HCT116 (cell line): ENCODE measurements around the gene PLEKHJ1. TPM values are rescaled to one million over a fixed set of nuclear protein-coding genes. Genes with fewer than 3 reads are reported as not detected.

Source experiments
- ATAC-seq: fragments of 200-7000 bp; cut with Tn5 transposase; 2 replicates; pipeline ENCODE4 v1.9.1; 2020; ENCODE audit warnings: mild to moderate bottlenecking, moderate library complexity
- BruUV-seq: library from RNA; stranded (reverse); fragments of 400-500 nt; replicated peaks from 2 replicates; lab custom pipeline; 2021; lab: Mats Ljungman, UMichigan
- CTCF ChIA-PET: fragments of 300-600 bp; sonication (Branson Sonifier 250); formaldehyde crosslinking; loops from one replicate; lab custom pipeline; 2021; ENCODE audit warnings: antibody characterized with exemption; lab: Charles Lee
- POLR2A ChIA-PET: fragments of 300-600, 350-600 bp; sonication (Branson Sonifier 250); formaldehyde crosslinking; loops from one replicate; lab custom pipeline; 2021; ENCODE audit warnings: antibody characterized with exemption; lab: Charles Lee
- RAD21 ChIA-PET, 2 experiments: fragments of 300-600 bp; sonication (Branson Sonifier 250); formaldehyde crosslinking; loops; one replicate each; lab custom pipeline; 2023; ENCODE audit warnings: low total read pairs in 2 of 2; ENCODE audit not compliant: uncharacterized antibody in 2 of 2, unreplicated experiment in 2 of 2, low non-redundant PET in 1 of 2; lab: Charles Lee
- DNase-seq: peaks from one replicate; pipeline ENCODE4 v3.0.0-alpha.2; 2010; ENCODE audit warnings: low read depth, low spot score
- H2AFZ ChIP-seq: fragments of 200-600 bp; shearing (Covaris generic), sonication (generic); 2 replicates; pipeline ENCODE4 v1.6.1; 2017; ENCODE audit warnings: low read depth, mixed run types, mixed read lengths, antibody characterized with exemption, low read length; ENCODE audit not compliant: poor library complexity, severe bottlenecking
- H3K27ac ChIP-seq: 2 replicates; pipeline ENCODE4 v1.5.1; 2012; ENCODE audit warnings: low read depth, low read length
- H3K27me3 ChIP-seq: fragments of 200-600 bp; sonication (generic); 2 replicates; pipeline ENCODE4 v1.6.1; 2016; ENCODE audit warnings: mixed run types, low read length, mixed read lengths; ENCODE audit not compliant: insufficient read depth
- H3K36me3 ChIP-seq, 2 experiments: fragments of 200-500 bp in 1 of 2; fragments of 200-600 bp in 1 of 2; sonication (Bioruptor generic) in 1 of 2; sonication (generic) in 1 of 2; 2 replicates each; pipeline versions ENCODE4 v1.5.1 to v1.6.1; 2014 to 2016; ENCODE audit warnings: low read length in 2 of 2, inconsistent platforms in 1 of 2, mixed read lengths in 1 of 2, mixed run types in 1 of 2; ENCODE audit not compliant: insufficient read depth in 2 of 2, control insufficient read depth in 1 of 2
- H3K4me1 ChIP-seq, 2 experiments: fragments of 200-600 bp in 1 of 2; sonication (generic) in 1 of 2; 2 replicates each; pipeline versions ENCODE4 v1.5.1 to v1.6.1; 2012 to 2017; ENCODE audit warnings: low read length in 2 of 2, inconsistent platforms in 1 of 2, mild to moderate bottlenecking in 1 of 2, mixed read lengths in 1 of 2, mixed run types in 1 of 2, moderate library complexity in 1 of 2; ENCODE audit not compliant: insufficient read depth in 2 of 2, control insufficient read depth in 1 of 2
- H3K4me2 ChIP-seq: fragments of 200-600 bp; sonication (generic); 2 replicates; pipeline ENCODE4 v1.6.1; 2017; ENCODE audit warnings: mixed run types, low read length, mixed read lengths
- H3K4me3 ChIP-seq, 2 experiments: fragments of 200-600 bp in 1 of 2; sonication (generic) in 1 of 2; replicated peaks in 1 of 2; 2 replicates each; pipeline ENCODE4 v1.5.1; 2011 to 2016; ENCODE audit warnings: low read length in 2 of 2, control low read depth in 1 of 2, low read depth in 1 of 2, mild to moderate bottlenecking in 1 of 2, mixed read lengths in 1 of 2, mixed run types in 1 of 2
- H3K79me2 ChIP-seq: fragments of 200-600 bp; sonication (generic); 2 replicates; pipeline ENCODE4 v1.6.1; 2017; ENCODE audit warnings: mild to moderate bottlenecking, mixed run types, low read length, moderate library complexity, mixed read lengths; ENCODE audit not compliant: insufficient read depth
- H3K9ac ChIP-seq: fragments of 200-600 bp; sonication (generic); 2 replicates; pipeline ENCODE4 v1.6.1; 2016; ENCODE audit warnings: low read length, mixed read lengths
- H3K9me2 ChIP-seq: fragments of 200-600 bp; sonication (generic), shearing (Covaris generic); 2 replicates; pipeline ENCODE4 v1.6.1; 2017; ENCODE audit warnings: mixed run types, mild to moderate bottlenecking, moderate library complexity; ENCODE audit not compliant: insufficient read depth
- H3K9me3 ChIP-seq, 2 experiments: fragments of 200-500 bp in 1 of 2; fragments of 200-600 bp in 1 of 2; sonication (Bioruptor generic) in 1 of 2; sonication (generic) in 1 of 2; 2 replicates each; pipeline ENCODE4 v1.6.1; 2014 to 2017; ENCODE audit warnings: low read length in 2 of 2, mixed read lengths in 2 of 2, inconsistent platforms in 1 of 2, low read depth in 1 of 2, mild to moderate bottlenecking in 1 of 2, mixed run types in 1 of 2, moderate library complexity in 1 of 2; ENCODE audit not compliant: control insufficient read depth in 1 of 2, insufficient read depth in 1 of 2
- H4K20me1 ChIP-seq: fragments of 200-600 bp; sonication (generic), shearing (Covaris generic); 2 replicates; pipeline ENCODE4 v1.6.1; 2017; ENCODE audit warnings: mixed run types, mild to moderate bottlenecking, moderate library complexity; ENCODE audit not compliant: insufficient read depth
- ATF3 ChIP-seq: IDR thresholded peaks from 2 replicates; pipeline ENCODE4 v1.6.1; 2012
- CBX3 ChIP-seq: IDR thresholded peaks from 2 replicates; pipeline ENCODE4 v1.6.1; 2012; ENCODE audit warnings: low read depth
- CTCF ChIP-seq, 3 experiments: fragments of 200-600 bp in 1 of 3; sonication (generic) in 1 of 3; IDR thresholded peaks in 2 of 3; conservative IDR thresholded peaks in 1 of 3; 2 replicates each; pipeline ENCODE4 v1.5.1; 2012 to 2017; ENCODE audit warnings: low read depth in 2 of 3, low read length in 2 of 3, antibody characterized with exemption in 1 of 3, borderline replicate concordance in 1 of 3, control low read depth in 1 of 3, mild to moderate bottlenecking in 1 of 3, mixed read lengths in 1 of 3, mixed run types in 1 of 3, moderate library complexity in 1 of 3; ENCODE audit not compliant: insufficient read depth in 1 of 3
- EZH2 ChIP-seq: fragments of 200-600 bp; sonication (generic); IDR thresholded peaks from 2 replicates; pipeline ENCODE4 v1.6.1; 2017; ENCODE audit warnings: antibody characterized with exemption, mixed run types
- JUND ChIP-seq: IDR thresholded peaks from 2 replicates; pipeline ENCODE4 v1.6.1; 2012
- MAX ChIP-seq: IDR thresholded peaks from 2 replicates; pipeline ENCODE4 v1.6.1; 2012
- POLR2A ChIP-seq: IDR thresholded peaks from 2 replicates; pipeline ENCODE4 v1.7.0; 2011; ENCODE audit warnings: borderline replicate concordance; ENCODE audit not compliant: insufficient read depth, insufficient read length; ENCODE audit errors: extremely low read depth
- RAD21 ChIP-seq: IDR thresholded peaks from 2 replicates; pipeline ENCODE4 v1.6.1; 2012; ENCODE audit warnings: low read depth, mild to moderate bottlenecking
- SP1 ChIP-seq: IDR thresholded peaks from 2 replicates; pipeline ENCODE4 v1.6.1; 2012; ENCODE audit warnings: low read depth
- TCF7L2 ChIP-seq: IDR thresholded peaks from 2 replicates; pipeline ENCODE4 v1.7.0; 2011; ENCODE audit warnings: borderline replicate concordance, inconsistent platforms; ENCODE audit not compliant: insufficient read depth, insufficient read length; ENCODE audit errors: extremely low read depth
- ZBTB33 ChIP-seq: IDR thresholded peaks from 2 replicates; pipeline ENCODE4 v1.6.1; 2011; ENCODE audit warnings: mild to moderate bottlenecking, low read length, moderate library complexity; ENCODE audit not compliant: insufficient replicate concordance; ENCODE audit errors: extremely low read depth
- ZFX ChIP-seq: fragments of 450-650 bp; IDR thresholded peaks from 2 replicates; pipeline ENCODE4 v1.6.1; 2017
- intact Hi-C: fragments of 100-400 bp; cut with micrococcal nuclease; formaldehyde crosslinking; loops from 2 replicates; pipeline ENCODE4 v1.10.0; 2022
- total RNA-seq: library from RNA; stranded (reverse); gene quantifications from one replicate; pipeline ENCODE4 v1.2.1, GENCODE V29; 2021; ENCODE audit not compliant: unreplicated experiment

PLEKHJ1 gene
- total RNA-seq, 1 experiment from 2014 or later, result 88.2 TPM

- POLR2A ChIA-PET, result no interaction called here
- peak; percentile 7; the same call in 1 of the 2 replicates for ATAC-seq
- Histone ChIP-seq H3K9ac (no peak overlapping the region), H4K20me1 (no peaks in the 10 kb centered on the region; the same call in 1 of the 2 replicates), H3K27me3 (no peaks in the 10 kb centered on the region), H3K4me1 (peaks cover 3 to 15% of the 10 kb centered on the region in 2 experiments; a peak in 2 of 4 replicates), H3K9me2 (no peaks in the 10 kb centered on the region), H3K79me2 (peaks cover 32% of the 10 kb centered on the region), H3K36me3 (peaks cover 5 to 24% of the 10 kb centered on the region in 2 experiments; a peak in 2 of 4 replicates), H3K27ac (peak overlapping the region; percentile 50; the same call in 1 of the 2 replicates), H3K4me3 (no peak overlapping the region), H3K9me3 (no peaks in the 10 kb centered on the region), H2AFZ (no peak overlapping the region), H3K4me2 (no peak overlapping the region)
- DNase-seq, result no peak
- intact Hi-C loops, result no loop called here
- no TSS peak for BruUV-seq
- TF ChIP-seq TCF7L2 (no peak), POLR2A (peak; percentile 18)
- CTCF ChIA-PET, result interaction anchor here (1.1 kb wide), 1 partner anchor 406 kb away, joined by 3 read pairs; no protein-coding TSS in a partner anchor
- RAD21 ChIA-PET, result no interaction called here
These were observed 5.2 kb downstream of the PLEKHJ1 start for GRCh38 chr19:2230807-2231533.

GRCh38 chr19:2230033-2230531, 6.0 kb downstream of the PLEKHJ1 start:
- POLR2A ChIA-PET, result no interaction called here
- no TSS peak for BruUV-seq
- no peaks in the 10 kb centered on the region for H3K9me2 ChIP-seq
- no peaks in the 10 kb centered on the region; the same call in 1 of the 2 replicates for H4K20me1 ChIP-seq
- H3K36me3 ChIP-seq, result peaks cover 5 to 33% of the 10 kb centered on the region in 2 experiments; a peak in 2 of 4 replicates
- no peaks in the 10 kb centered on the region for H3K9me3 ChIP-seq
- H3K9ac ChIP-seq, result no peak overlapping the region
- ATAC-seq (no peak), DNase-seq (no peak)
- H3K4me2 ChIP-seq, result no peak overlapping the region
- intact Hi-C loops, result no loop called here
- TF ChIP-seq TCF7L2 (no peak), RAD21 (no peak), MAX (no peak), ZFX (no peak), EZH2 (no peak), CTCF (IDR thresholded peaks at IDR 0.05 in 2 of 3, conservative IDR thresholded peaks at IDR 0.05 in 1 of 3; ENCODE audit: borderline replicate concordance in 1 of 3, insufficient read depth in 1 of 3, low read depth in 2 of 3, low read length in 2 of 3) (no peak), ATF3 (no peak), JUND (no peak), ZBTB33 (no peak), SP1 (no peak), CBX3 (no peak)
- no peak overlapping the region for H3K4me3 ChIP-seq
- H3K4me1 ChIP-seq, result peaks cover 3 to 13% of the 10 kb centered on the region in 2 experiments; a peak in 2 of 4 replicates
- peaks cover 24% of the 10 kb centered on the region for H3K79me2 ChIP-seq
- H2AFZ ChIP-seq, result no peak overlapping the region
- RAD21 ChIA-PET, result interaction anchor here in 1 of 2 experiments (1.1 kb wide), 1 partner anchor 74 kb away, joined by 5 read pairs; no protein-coding TSS in a partner anchor
- 0 out of 2 replicates have a peak overlapping the region, but pooled peaks have one; percentile 50 for H3K27ac ChIP-seq
- no peaks in the 10 kb centered on the region for H3K27me3 ChIP-seq
- CTCF ChIA-PET, result interaction anchor here (1.3 kb wide), 1 partner anchor 381 kb away, joined by 3 read pairs; no protein-coding TSS in a partner anchor
